GM21576 (cell line): Measurements from ENCODE around the gene SEC24C.
A peak's percentile ranks its signal among the peaks of the same experiment; 100 is the strongest.
"Not testable (repeated sequence)": the region's sequence is repeated elsewhere in the genome, so short reads cannot be mapped to it uniquely, and the experiment has no call there.

Experiments
- ATAC-seq: cut with Tn5 transposase; IDR thresholded peaks from one replicate; pipeline ENCODE4 v1.9.1; 2021; ENCODE audit warnings: mild to moderate bottlenecking, moderate library complexity; ENCODE audit not compliant: unreplicated experiment

SEC24C gene, protein sequence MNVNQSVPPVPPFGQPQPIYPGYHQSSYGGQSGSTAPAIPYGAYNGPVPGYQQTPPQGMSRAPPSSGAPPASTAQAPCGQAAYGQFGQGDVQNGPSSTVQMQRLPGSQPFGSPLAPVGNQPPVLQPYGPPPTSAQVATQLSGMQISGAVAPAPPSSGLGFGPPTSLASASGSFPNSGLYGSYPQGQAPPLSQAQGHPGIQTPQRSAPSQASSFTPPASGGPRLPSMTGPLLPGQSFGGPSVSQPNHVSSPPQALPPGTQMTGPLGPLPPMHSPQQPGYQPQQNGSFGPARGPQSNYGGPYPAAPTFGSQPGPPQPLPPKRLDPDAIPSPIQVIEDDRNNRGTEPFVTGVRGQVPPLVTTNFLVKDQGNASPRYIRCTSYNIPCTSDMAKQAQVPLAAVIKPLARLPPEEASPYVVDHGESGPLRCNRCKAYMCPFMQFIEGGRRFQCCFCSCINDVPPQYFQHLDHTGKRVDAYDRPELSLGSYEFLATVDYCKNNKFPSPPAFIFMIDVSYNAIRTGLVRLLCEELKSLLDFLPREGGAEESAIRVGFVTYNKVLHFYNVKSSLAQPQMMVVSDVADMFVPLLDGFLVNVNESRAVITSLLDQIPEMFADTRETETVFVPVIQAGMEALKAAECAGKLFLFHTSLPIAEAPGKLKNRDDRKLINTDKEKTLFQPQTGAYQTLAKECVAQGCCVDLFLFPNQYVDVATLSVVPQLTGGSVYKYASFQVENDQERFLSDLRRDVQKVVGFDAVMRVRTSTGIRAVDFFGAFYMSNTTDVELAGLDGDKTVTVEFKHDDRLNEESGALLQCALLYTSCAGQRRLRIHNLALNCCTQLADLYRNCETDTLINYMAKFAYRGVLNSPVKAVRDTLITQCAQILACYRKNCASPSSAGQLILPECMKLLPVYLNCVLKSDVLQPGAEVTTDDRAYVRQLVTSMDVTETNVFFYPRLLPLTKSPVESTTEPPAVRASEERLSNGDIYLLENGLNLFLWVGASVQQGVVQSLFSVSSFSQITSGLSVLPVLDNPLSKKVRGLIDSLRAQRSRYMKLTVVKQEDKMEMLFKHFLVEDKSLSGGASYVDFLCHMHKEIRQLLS

DNA sequence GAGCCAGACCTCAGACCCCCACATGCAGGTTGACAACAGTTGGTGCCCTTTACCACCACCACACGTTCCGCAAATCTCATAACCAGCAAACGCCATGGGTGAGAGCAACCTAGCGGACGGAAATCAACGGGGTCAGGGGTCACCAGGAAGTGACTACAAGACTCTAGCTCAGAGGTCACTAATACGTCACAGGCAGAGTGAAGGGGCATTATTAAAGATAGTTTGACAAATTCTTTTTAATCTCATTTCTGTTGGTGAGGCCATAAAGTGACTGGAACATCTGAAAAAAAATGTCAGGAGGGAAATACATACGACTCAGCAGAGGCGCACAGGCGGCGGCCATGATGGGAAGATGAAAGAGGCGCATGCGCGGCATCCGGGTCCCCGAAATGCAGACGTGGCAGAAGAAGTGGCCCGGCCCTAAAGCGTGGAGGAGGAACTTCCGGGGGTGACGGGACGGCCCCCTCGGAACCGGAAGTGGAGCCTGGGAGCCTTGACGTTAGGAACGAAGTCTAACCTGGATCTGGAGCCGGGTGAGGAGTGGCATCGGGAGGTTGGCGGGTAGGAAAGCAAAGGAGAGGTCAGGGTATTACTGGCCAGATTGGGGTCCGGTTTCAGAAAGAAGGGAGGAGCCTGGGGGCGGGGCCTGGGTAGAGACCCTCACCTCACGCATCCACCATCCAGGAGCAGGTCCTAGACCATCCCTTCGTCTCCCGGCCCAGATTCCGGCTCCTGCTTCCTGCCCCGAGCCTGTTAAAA is at the start of gene SEC24C:
TSS of gene SEC24C (plus strand) at position 468 of the 759 bp plus-strand sequence. CDS start 2,461 bp downstream, outside the sequence.
- peak; percentile 85 for ATAC-seq

DNA sequence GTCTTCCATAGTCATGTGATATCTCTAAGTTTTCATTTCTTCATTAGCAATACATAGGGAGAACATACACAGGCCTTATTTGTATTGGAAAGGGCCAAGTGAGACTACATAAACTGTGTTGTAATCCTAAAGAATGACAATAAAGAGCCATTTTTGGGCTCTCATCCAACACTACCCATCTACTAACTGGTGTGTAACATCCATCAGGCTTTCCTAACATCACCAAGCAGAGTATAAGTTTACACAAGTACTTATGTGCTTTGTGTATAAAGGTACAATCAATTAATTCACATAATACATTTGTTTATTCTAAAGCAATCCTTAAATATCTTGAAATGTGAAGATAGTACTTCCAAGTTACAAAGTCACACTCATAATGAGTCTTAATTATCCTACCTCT is 48.9 kb upstream of the SEC24C start:
- ATAC-seq = not testable (repeated sequence)

DNA sequence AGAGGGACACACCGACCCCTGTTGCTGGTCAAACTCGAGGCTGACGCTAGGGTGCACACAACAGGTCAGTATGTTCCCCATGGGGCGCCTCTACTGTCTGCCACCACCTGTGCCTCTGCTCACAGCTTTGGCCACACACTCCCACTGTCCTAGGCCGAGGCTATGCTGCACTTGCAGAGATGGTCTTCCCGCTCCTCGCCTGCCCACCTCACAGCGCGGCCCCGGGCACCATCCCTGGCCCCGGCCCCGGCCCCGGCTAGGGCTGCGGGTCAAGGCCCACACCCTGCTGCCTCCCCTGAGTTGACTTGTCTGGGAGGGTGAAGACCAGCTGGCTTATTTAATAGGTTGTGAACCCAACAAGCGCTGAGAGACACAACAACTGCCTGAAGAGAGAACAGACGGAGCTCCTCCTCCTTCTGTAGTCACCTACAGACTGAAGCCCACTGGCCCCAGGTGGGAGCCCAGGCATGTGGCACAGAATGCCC is 46.5 kb upstream of the SEC24C start, which contains the start of gene AGAP5:
TSS of gene AGAP5 (minus strand) at position 435 of the 485 bp plus-strand sequence. CDS start at position 81, 354 bp downstream.
- ATAC-seq = not testable (repeated sequence)

DNA sequence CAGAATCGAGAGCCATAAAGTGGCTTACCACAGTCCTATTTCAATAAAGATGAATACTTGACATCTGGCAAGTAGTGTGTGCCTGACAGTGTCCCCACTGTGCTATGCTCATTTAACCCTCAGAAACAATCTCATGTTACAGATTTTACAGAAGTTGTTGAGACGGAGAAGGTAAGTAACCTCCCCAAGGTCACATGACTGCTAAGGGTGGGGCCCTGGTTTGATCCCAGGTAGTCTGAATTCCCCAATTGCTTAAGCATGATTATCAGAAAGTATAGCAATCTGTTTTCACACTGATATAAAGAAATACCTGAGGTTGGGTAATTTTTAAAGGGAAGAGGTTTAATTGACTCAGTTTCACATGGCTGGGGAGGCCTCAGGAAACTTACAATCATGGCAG is 45.4 kb upstream of the SEC24C start:
- not testable (repeated sequence) for ATAC-seq

DNA sequence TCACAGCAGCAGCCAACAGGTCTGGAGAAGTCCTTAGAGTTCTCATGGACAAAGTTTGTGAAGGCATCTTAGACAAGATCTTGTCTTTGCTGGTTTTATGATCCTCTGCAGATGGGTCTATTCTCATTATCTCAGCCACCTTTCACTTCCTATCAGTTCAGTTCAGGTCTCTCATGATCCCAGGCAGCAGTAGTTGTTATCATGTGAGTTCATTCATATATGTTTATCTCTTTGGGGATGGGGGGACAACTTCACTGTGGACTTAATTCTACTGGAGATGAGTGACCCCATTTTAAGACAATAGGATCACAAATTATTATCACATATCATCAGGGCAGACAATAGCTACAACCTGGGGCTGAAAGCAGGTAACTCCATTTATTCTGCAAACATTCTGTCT is 40.2 kb upstream of the SEC24C start:
- ATAC-seq = not testable (repeated sequence)

DNA sequence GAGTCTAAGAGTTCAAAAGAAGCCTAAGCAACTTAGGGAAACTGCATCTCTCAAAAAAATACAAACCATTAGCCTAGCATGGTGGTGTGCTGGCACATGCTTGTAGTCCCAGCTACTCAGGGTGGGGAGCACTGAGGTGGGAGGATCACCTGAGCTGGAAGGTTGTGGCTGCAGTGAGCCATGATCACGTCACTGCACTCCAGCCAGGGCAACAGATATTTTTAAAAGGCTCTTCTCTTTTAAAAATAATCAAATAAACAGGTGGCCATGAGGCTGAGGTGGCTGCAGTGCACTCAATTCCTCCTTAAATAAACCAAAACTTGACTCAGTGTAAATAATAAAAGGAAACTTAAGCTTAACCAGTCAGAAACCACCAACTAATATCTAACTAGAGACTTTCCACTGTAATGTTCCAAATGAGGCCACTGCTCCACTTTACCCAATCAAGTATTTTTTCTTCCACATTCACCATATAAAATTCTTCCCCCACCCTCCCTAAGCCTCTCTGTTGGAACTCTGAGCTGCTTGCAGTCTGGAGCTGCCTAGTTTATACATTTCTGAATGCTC is 38.6 kb upstream of the SEC24C start:
- not testable (repeated sequence) for ATAC-seq

DNA sequence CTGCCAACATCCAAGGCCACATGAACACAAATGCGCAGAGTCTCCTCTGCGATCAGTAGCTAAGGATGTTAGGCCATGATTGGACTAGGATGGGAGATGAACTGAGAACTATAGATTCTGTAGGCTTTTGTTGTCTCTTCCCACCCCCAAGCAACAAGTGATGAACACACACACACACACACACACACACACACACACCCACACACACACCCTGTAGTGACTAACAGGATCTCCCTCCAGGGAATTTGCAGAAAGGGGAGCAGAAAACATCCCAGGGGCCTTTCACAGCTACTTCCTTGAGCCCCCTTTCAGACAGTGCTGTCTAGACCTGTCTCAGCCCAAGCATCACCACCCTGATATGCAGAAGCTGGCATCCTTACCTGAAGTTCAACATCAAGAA is 37.7 kb upstream of the SEC24C start:
- ATAC-seq = not testable (repeated sequence)

DNA sequence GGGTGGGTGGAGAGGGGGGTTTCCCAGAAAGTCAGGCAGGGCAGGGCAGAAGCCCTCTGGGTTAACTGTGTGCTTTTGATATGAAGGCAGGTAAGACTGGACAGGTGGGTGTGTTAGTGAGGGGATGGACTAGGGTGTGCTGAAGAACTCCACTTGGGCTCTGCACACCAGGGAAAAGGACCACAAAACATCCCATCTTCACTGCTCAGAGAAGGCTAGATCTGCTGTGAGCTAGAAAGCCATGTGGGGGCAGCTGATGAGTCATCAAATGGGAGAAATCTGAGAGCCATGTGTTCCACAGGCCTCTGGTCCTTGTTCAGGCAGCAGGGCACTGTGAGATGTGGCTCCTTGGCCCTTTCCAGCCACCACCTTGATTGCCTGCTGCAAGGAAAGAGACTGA is 36.5 kb upstream of the SEC24C start:
- not testable (repeated sequence) for ATAC-seq

DNA sequence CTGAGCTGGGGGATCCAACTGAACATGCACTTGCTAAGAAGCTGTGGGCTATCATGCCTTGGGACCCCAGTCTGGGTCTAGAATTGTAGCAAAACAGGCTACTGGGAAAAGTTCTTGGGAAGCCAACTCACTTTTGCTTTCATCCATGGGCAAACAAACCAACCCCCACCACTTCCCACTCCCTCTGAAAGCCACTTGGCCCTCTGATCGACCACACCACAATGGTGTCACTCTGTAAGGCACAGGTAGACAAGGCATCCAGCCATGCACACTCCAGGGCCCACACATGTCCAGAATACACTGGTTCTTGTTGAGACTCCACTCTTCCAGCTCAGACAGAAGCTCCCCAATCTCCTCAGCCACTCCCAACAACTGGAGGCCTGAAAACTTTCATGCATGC is 36.0 kb upstream of the SEC24C start:
- ATAC-seq = not testable (repeated sequence)

DNA sequence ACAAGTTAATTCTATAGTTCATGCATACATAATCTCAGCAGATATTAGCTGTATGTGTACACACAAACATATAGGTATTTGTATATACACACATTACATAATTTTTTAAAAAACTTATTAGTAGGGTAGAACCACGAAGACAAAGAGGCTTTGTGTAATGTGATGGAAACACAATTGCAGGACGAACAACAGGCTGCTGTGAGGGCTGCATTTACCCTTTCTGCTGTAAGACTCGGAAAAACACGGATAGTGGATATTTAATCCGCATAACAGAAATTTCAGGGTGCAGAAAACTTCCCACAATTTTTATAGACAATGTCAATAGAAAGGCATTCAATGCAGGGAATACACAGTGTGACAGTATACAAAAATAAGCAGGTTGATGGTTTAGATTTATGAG is 32.5 kb upstream of the SEC24C start:
- not testable (repeated sequence) for ATAC-seq

DNA sequence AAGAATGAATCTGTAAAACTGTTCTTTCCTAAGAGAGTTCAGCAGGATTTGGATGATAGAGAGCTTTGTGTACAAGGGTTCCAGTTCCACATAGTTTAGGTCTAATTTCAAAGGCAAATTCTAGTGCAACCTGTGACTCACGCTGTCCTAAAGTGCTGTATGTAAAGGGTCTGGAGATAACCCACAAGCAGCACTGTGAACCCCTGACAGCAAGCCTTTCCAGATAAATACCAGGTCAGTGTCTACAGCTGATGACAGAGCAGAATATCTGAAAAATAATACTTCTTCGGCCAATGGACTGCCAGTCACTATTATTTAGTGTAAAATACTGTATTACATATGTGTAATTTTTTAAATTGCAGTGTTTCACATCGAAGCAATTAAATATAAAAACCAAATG is 30.3 kb upstream of the SEC24C start:
- not testable (repeated sequence) for ATAC-seq

DNA sequence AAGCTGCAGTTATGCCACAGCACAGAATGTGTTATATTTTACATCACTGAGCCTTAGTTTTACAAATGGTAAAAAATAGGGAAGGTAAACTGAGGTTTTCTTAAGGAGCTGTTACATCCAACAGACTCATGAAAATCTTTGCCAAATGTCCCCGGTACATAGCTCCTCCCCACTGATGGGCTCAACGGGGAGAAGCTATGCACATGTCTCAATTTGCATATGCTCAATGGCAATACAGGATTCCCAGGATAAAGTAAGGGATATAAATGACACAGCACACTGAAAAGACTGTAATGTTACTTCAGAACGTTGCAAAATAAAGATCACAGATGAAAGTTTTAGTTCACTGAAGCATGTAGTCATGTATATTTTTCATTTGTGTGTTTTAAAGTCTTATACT is 29.7 kb upstream of the SEC24C start:
- not testable (repeated sequence) for ATAC-seq

DNA sequence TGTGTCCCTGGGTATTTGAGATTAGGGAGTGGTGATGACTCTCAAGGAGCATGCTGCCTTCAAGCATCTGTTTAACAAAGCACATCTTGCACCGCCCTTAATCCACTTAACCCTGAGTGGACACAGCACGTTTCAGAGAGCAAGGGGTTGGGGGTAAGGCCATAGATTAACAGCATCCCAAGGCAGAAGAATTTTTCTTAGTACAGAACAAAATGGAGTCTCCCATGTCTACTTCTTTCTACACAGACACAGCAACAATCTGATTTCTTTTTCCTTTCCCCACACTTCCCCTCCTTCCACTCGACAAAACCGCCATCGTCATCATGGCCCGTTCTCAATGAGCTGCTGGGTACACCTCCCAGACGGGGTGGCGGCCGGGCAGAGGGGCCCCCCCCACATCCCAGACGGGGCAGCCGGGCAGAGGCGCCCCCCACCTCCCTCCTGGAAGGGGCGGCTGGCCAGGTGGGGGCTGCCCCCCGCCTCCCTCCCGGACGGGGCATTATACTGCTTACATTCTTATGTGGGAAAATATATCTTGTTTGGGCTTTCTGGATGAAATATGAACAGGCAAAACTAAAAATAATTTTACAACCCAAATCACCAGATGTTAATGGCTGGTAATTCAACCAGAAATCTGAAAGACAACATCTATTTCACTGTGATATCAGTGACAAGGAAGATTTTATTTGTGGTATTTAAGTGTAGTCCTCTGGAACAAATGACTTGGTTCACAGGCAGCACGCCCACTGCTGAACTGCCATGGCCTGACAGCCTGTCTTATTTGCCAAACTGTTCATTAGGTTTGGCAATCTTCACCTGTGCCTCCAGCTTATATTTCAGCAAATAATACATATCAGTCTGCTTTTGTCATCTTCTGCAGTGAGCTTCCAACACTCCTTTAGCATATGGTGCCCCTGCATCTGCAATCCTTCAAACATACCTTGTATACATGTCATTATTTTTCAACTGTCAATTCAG is 28.7 kb upstream of the SEC24C start:
- not testable (repeated sequence) for ATAC-seq

DNA sequence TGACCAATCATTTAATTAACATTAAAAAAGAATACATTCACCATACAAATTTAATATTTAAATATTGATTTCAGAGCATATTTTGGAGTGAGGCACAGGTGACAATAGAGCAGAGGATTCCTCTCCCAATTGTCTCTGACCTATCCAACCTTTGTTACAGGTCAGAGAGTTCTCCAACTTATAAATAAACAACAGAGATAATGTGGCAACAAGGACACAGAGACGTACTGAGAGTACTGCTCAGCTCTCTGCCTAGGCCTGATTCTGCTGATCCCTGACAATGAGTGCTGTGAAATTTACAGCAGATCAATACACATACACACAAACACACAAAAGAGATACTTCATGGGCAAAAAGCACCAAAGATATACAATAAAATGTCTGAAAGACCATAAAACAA is 27.9 kb upstream of the SEC24C start:
- no peak for ATAC-seq

DNA sequence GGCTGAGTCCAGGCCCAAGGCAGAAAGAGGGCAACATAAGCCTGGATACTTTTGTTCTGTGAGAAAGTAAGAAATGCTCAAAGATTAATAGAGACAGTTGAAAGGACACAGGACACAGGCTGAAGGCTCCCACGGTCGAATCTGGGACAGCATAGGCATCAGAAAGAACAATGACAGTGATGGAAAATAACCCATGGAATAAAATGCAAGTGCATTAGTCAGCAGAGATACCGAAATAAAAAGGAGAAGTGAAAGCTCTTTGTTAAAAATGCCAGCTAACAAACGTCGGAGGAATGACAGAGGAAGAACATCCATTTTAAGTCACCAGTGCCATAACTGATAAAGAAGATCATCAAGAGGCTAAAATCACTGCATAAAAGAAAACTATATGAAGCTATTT is 26.6 kb upstream of the SEC24C start:
- ATAC-seq = peak; percentile 52

DNA sequence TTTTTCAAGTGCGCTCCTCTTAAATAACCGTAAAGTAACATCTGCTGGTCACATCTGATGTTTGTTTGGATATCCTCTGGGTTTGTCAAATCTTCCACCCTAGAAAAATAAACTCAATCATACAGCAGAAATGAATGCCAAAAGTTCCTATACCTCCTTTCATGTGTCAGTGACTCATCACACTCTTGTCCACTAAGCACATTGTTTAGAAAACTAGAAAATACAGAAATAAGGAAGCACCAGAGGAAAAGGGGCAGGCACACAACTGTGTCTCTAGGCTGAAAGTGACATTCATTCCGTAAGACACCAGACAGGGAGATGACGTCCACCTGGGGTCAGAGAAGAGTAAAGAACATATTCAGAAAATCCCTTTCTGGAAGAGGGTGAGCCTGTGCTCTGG is 23.6 kb upstream of the SEC24C start:
- ATAC-seq = not testable (repeated sequence)

DNA sequence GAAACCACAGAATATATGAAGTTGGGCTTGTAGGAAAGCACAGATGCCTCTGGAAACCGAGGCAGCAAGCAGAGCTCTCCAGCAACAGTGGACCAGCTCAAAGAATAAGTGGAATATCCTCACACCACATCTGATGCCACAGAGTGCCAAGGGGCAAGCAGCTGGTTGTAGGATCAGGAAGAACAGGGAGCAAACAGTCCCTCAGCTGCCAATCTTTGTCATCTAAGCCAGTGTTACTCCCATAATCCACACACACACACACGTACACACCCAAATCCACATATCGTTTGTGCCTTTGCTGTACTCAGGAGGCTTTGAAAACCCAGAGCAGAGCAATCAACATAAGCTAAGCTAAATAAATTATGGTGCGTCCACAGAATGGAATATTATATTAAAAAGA is 20.7 kb upstream of the SEC24C start:
- no peak for ATAC-seq

DNA sequence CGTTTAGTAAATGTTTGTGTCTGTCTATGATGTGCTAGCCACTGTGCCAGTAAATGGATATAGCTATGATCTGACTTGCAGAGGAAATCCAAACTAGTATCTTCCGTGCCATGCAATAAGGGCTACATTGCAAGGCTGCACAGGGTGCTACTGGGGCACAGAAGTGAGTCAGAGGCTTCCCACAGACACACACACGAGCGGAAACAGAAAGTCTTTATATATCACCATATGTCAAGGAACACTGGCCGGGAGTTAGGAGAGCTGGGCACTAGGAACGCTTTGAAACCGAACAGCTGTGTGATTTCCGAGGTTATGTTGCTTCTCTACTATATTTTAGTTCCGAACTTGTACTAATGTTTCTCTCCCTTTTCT is 14.4 kb upstream of the SEC24C start:
- not testable (repeated sequence) for ATAC-seq
